Stimulated activated CD4-positive, alpha-beta T cell treated with anti-CD3 and anti-CD28 coated beads, TNF-alpha, amount 100 ng/mL, for 24 hours (primary cell): ENCODE results near the gene DENND5B.
A peak's percentile ranks its signal among the peaks of the same experiment; 100 is the strongest.
"Not testable (repeated sequence)": the region's sequence is repeated elsewhere in the genome, so short reads cannot be mapped to it uniquely, and the experiment has no call there.

ENCODE experiments used
- DNase-seq, 3 experiments: peaks; one replicate each; pipeline ENCODE4 v3.0.0-alpha.2; 2020; ENCODE audit warnings: low read depth in 3 of 3

The DENND5B gene

GRCh38 chr12:31377210-31377609 is 213.7 kb downstream of the DENND5B start:
- DNase-seq = not testable (repeated sequence)

GRCh38 chr12:31375422-31375821 is 215.5 kb downstream of the DENND5B start:
- DNase-seq = not testable (repeated sequence)

DNA sequence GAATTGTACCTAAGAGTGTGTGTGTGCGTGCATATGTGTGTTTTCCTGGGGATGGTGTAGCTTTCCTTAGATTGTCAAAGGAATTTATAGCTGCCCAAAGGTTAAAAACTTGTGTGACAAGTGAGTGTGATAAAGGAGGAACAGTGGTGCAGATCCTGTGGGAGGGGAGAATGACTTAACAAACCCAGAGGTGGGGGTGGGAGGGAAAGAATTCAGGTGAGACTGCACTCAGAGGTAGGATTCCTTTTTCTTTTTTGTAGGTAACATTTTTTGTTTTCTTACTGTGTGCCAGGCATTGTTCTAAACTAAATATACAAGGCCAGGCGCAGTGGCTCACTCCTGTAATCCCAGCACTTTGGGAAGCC is 219.7 kb downstream of the DENND5B start:
- no peak for DNase-seq

GRCh38 chr12:31370531-31371255 is 220.2 kb downstream of the DENND5B start:
- no peak for DNase-seq

- DNase-seq = no peak
Measured at GRCh38 chr12:31369712-31370521, 221.0 kb downstream of the DENND5B start.

- no peak for DNase-seq
Measured at GRCh38 chr12:31368666-31369361, 222.1 kb downstream of the DENND5B start.

DNA sequence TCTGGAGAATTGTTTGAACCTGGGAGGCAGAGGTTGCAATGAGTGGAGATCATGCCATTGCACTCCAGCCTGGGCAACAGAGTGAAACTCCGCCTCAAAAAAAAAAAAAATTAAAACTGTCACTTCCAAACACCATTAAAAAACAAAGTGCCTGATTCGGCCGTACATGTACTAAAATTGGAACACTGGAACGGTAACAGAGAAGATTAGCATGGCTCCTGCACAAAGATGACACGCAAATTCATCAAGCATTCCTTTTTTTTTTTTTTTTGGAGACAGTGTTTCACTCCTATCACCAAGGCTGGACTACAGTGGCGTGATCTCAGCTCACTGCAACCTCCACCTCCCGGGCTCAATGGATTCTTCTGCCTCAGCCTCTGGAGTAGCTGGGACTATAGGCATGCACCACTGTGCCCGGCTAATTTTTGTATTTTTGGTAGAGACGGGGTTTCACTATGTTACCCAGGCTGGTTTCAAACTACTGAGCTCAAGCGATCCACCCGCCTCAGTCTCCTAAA is 224.8 kb downstream of the DENND5B start:
- no peak for DNase-seq

- DNase-seq = no peak
Measured at GRCh38 chr12:31363831-31364230, 227.1 kb downstream of the DENND5B start.

DNA sequence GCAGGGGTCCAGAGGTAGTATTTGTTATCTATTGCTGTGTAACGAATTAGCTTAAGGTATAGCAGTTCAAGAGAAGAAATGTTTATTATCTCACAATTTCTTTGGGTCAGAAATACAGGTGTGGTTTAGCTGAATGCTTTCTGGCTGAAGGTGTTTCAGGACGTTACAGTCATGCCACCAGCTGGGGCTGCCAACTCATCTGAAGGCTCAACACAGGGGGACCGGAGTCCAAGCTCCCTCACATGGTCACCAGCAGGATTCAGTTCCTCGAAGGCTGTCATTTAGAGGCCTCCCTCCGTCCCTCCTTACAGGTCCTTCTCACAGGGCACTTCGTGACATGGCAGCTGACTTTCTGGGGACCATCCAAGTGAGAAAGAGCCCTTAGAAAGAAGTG is 227.5 kb downstream of the DENND5B start:
- no peak for DNase-seq

DNA sequence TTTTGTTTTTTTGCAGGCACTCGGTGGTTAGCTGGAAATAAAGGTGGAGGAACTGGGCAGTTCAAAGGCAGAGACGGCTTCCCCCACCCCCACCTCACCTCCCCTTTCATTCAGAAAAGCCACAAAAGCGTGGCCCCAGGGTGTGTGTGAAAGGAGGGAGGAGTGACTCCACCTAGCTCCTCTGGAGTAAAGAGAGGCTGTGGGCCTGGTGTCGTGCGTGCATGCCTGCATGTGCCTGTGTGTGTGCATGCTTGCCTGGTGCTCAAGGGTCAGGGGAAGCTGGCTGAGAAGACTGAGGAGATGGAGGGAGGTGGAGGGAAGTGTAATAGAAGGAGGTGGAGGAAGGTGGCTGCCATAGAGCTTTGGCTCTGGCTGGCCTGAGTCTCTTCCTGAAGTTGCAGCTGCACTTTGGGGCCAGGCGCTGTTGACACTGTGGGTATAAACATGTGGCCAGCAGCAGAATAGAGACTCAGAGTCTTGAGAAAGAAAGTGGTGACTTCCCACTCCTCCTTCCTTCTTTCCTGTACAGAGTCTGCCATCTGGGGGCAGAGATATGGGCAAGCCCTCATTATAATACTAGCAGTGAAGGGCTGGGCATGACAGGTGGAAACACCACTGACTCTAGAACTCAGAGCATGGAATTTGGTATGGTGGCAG is 228.0 kb downstream of the DENND5B start:
- DNase-seq = peak in 2 of 3 experiments; percentile 6 to 22

DNA sequence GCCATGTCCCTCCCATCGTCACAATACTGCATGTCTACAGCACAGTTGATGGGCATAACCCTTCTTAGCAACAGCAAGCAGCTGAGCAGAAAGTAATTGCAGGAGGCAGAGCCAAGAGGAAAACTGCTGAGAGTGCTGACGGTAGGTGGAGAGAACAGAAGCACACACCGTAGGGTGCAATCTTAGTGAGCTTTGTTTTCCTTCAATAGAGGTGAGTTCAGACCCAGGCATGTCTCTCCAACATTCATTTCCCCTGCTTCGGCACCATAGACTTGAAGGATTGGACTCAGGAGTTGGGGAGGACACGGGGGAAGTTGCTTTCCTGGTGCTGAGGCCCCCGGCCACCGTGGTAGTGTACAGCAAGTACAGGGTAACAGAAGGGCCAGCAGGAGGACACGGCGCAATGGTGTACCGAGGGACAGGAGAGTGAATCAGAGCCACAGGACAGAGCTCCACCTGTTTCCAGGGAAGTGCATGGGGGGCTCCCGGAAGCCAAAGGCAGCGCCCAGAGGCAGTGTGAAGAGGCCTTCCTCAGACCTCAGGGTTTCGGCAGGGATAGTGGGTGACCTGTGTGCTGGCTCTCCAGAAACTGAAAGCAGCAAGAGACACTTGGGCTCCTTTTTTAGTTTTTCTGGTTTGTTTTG is 228.7 kb downstream of the DENND5B start:
- peak in 1 of 3 experiments; percentile 7 for DNase-seq

GRCh38 chr12:31361730-31362114 is 229.2 kb downstream of the DENND5B start:
- no peak for DNase-seq

- no peak for DNase-seq
Measured at GRCh38 chr12:31355747-31356107, 235.2 kb downstream of the DENND5B start.

- no peak for DNase-seq
Measured at GRCh38 chr12:31353750-31354708, 236.9 kb downstream of the DENND5B start.

- DNase-seq = no peak
Measured at GRCh38 chr12:31346267-31346666, 244.7 kb downstream of the DENND5B start.

- no peak for DNase-seq
Measured at GRCh38 chr12:31343139-31343538, 247.8 kb downstream of the DENND5B start.

GRCh38 chr12:31342286-31342685 is 248.7 kb downstream of the DENND5B start:
- DNase-seq = no peak

DNA sequence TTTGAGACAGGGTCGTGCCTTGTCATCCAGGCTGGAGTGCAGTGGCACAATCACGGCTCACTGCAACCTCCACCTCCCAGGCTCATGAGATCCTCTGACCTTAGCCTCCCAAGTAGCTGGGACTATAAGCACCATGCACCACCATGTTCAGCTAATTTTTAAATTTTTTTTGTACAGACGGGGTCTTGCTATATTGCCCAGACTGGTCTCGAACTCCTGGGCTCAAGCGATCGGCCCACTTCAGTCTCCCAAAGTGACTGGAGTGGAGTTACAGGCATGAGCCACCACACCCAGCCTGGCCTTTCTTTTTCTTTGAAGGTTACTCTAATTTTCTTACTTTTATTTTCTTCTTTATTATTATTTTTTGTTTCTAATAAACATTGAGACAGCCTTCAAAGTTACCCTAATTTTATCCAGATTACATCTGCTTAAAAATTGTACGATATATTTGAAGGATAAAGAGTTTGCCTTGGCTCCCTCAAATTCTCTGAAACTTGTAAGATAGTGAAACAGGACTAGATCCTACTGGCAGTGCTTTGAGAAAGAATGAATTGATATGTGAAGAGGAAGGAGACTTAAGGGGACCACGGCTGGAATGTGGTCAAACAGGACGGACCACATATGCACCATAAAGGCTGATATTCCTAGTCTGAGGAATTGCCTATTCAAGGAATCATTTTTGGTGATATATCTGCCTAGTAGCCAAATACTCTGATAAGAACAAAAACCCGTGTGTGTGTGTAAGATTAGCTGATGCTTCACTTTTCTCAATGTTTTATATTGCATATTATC is 250.9 kb downstream of the DENND5B start:
- no peak for DNase-seq

DNA sequence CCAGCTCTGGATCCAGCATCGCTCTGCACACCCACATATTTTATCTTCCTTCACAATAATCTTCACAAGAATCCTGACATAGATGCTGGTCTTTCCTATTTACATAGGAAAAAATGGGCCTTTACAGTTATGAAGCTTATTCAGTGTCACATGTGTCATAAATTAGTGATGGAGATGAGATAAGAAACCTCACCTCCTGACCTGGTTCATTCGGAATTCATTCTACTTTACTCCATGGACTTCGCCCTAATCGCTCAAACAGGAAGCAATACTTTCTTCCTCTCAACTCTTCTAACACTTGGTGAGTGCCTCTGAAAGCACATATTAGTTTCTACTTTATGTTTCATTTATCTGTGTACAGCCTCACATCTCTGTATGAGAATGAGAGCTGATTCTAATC is 253.0 kb downstream of the DENND5B start:
- no peak for DNase-seq
